Epithelial cell of proximal tubule (primary cell): Measurements from ENCODE around the gene TTLL4. TPM values are rescaled to one million over a fixed set of nuclear protein-coding genes. Genes with fewer than 3 reads are reported as not detected.

ENCODE experiments used
- DNase-seq: peaks from one replicate; pipeline ENCODE4 v3.0.0-alpha.2; 2011; ENCODE audit warnings: low read depth
- H3K4me3 ChIP-seq: 2 replicates; pipeline ENCODE4 v1.5.1; 2011; ENCODE audit warnings: low read depth, mild to moderate bottlenecking, low read length
- CTCF ChIP-seq: conservative IDR thresholded peaks from 2 replicates; pipeline ENCODE4 v1.5.1; 2012; ENCODE audit warnings: low read depth, mild to moderate bottlenecking, low read length
- total RNA-seq: library from RNA; depleted of rRNA; stranded (reverse); fragments of >200 nt; gene quantifications from 2 replicates; pipeline ENCODE4 v1.2.3, GENCODE V29; 2015

The TTLL4 gene
- total RNA-seq, 1 donor from 2014 or later: 20.5 TPM

GRCh38 chr2:218732052-218732760 lies 21.6 kb downstream of the TTLL4 start:
- H3K4me3 ChIP-seq: no peak overlapping the region
- DNase-seq: no peak
- no peak for TF ChIP-seq CTCF

GRCh38 chr2:218732761-218733158 lies 22.1 kb downstream of the TTLL4 start:
- H3K4me3 ChIP-seq: no peak overlapping the region
- no peak for TF ChIP-seq CTCF
- DNase-seq: no peak

- H3K4me3 ChIP-seq: no peak overlapping the region
- no peak for TF ChIP-seq CTCF
- peak; percentile 80 for DNase-seq
Measured at GRCh38 chr2:218733171-218734021, 22.8 kb downstream of the TTLL4 start.

- no peak for DNase-seq
- no peak for TF ChIP-seq CTCF
- H3K4me3 ChIP-seq: no peak overlapping the region
Measured at GRCh38 chr2:218734190-218734975, 23.7 kb downstream of the TTLL4 start.

- H3K4me3 ChIP-seq: no peak overlapping the region
- no peak for TF ChIP-seq CTCF
- no peak for DNase-seq
Measured at GRCh38 chr2:218736531-218736930, 25.9 kb downstream of the TTLL4 start.

- no peak for DNase-seq
- H3K4me3 ChIP-seq: no peak overlapping the region
- no peak for TF ChIP-seq CTCF
Measured at GRCh38 chr2:218743068-218743467, 32.4 kb downstream of the TTLL4 start.
